Epithelial cell of esophagus (primary cell): ENCODE data around the gene DCAF6.

Experiments
- DNase-seq: peaks from one replicate; pipeline ENCODE4 v3.0.0; 2010; ENCODE audit warnings: low read depth
- H3K4me3 ChIP-seq: 2 replicates; pipeline ENCODE4 v1.5.1; 2011; ENCODE audit warnings: mild to moderate bottlenecking, low read length, control low read depth
- CTCF ChIP-seq: IDR thresholded peaks from 2 replicates; pipeline ENCODE4 v1.5.1; 2011; ENCODE audit warnings: low read depth, mild to moderate bottlenecking, low read length, control low read depth, inconsistent platforms; ENCODE audit not compliant: insufficient read depth; ENCODE audit errors: missing control alignments

DCAF6 gene

GRCh38 chr1:167996266-167996665 lies 59.8 kb downstream of the DCAF6 start:
- no peak for TF ChIP-seq CTCF
- H3K4me3 ChIP-seq = no peak overlapping the region
- DNase-seq = no peak

GRCh38 chr1:167997037-167997575 lies 60.6 kb downstream of the DCAF6 start:
- H3K4me3 ChIP-seq = no peak overlapping the region
- peak; percentile 4 for DNase-seq
- no peak for TF ChIP-seq CTCF

- TF ChIP-seq CTCF = no peak
- no peak overlapping the region for H3K4me3 ChIP-seq
- DNase-seq = no peak
Measured at GRCh38 chr1:167999877-168000276, 63.4 kb downstream of the DCAF6 start.

DNA sequence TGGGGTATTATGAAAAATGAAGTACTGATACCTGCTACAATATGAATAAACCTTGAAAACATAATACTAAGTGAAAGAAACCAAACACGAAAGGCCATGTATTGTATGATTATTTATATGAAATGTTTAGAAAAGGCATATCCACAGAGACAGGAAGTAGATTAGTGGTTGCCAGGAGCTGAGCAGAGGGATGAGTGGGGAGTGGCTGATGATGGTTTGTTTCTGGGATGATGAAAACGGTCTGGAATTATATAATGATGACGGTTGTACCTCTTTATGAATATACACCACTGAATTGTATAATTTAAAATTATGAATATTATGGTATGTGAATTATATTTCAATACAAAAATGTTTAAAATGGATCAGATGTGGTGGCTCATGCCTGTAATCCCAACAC lies 64.2 kb downstream of the DCAF6 start:
- no peak overlapping the region for H3K4me3 ChIP-seq
- DNase-seq = no peak
- no peak for TF ChIP-seq CTCF

DNA sequence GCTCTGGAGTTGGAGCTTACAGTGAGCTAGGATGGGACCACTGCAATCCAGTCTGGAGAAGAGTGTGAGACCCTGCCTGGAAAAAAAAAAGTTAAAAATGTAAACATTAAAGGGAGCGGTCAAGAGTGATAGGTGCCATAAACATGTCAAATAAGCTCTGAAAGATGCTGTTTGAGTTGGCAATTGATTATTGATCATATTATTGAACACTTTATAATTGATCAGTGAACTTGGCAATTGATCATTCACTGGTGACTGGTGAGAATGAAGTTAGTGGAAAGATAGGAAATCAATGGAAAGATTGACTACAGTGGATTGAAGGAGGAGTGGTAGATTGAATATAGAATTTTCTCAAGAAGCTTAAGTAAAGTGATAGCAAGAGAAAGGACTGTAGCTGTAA lies 64.7 kb downstream of the DCAF6 start:
- H3K4me3 ChIP-seq = no peak overlapping the region
- DNase-seq = no peak
- TF ChIP-seq CTCF = no peak

DNA sequence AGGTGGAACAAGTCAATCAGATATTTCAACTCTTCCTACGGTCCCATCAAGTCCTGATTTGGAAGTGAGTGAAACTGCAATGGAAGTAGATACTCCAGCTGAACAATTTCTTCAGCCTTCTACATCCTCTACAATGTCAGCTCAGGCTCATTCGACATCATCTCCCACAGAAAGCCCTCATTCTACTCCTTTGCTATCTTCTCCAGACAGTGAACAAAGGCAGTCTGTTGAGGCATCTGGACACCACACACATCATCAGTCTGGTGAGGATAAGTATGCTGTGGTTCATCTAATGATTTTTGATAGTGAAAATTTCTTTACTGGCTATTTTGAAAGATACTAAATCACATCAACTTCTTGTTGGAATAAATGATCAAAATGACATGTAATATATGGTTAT lies 68.0 kb downstream of the DCAF6 start:
- H3K4me3 ChIP-seq = no peak overlapping the region
- no peak for DNase-seq
- no peak for TF ChIP-seq CTCF

GRCh38 chr1:168005529-168005928 lies 69.0 kb downstream of the DCAF6 start:
- H3K4me3 ChIP-seq = no peak overlapping the region
- DNase-seq = no peak
- TF ChIP-seq CTCF = no peak
